ENCODE results near the gene PLCL2. TPM values are rescaled to one million over a fixed set of nuclear protein-coding genes. Genes with fewer than 3 reads are reported as not detected.

The PLCL2 gene
- total and polyA plus RNA-seq, 2 donors (not counting 1 experiment from before 2014, with no cell fraction given) = 4.0 to 11.9 TPM

GRCh38 chr3:17116007-17116600 is 231.3 kb downstream of the PLCL2 start:
- H3K79me2 ChIP-seq (ENCODE audit: control insufficient read depth, insufficient read depth, low read length) = no peaks in the 10 kb centered on the region
- H3K4me1 ChIP-seq (ENCODE audit: control insufficient read depth, extremely low read depth, insufficient read depth, low read length) = no peaks in the 10 kb centered on the region
- H3K36me3 ChIP-seq (ENCODE audit: control insufficient read depth, insufficient read depth, low read length) = no peaks in the 10 kb centered on the region
- DNase-seq (ENCODE audit: low read depth in 2 of 2) = no peak
- no peak overlapping the region for H3K27ac ChIP-seq (ENCODE audit: insufficient read depth, low read length)
- no peak overlapping the region for H3K9ac ChIP-seq (ENCODE audit: insufficient read depth, low read length)
- no peaks in the 10 kb centered on the region for H4K20me1 ChIP-seq (ENCODE audit: control insufficient read depth, extremely low read depth, insufficient read depth, low read length)
- no peaks in the 10 kb centered on the region for H3K9me3 ChIP-seq (ENCODE audit: control insufficient read depth, insufficient read depth, low read depth, low read length)
- no peak overlapping the region for H3K4me2 ChIP-seq (ENCODE audit: extremely low read depth, insufficient read depth, low read length)
- H2AFZ ChIP-seq (ENCODE audit: low read length) = no peak overlapping the region
- no peak overlapping the region for H3K4me3 ChIP-seq (replicated peaks in 1 of 4; ENCODE audit: control extremely low read depth in 1 of 4, insufficient read depth in 1 of 4, low read depth in 3 of 4, low read length in 4 of 4)
- no peak for TF ChIP-seq EZH2 (IDR thresholded peaks at IDR 0.05; ENCODE audit: low read length, missing control alignments)
- TF ChIP-seq, protein P1, sequence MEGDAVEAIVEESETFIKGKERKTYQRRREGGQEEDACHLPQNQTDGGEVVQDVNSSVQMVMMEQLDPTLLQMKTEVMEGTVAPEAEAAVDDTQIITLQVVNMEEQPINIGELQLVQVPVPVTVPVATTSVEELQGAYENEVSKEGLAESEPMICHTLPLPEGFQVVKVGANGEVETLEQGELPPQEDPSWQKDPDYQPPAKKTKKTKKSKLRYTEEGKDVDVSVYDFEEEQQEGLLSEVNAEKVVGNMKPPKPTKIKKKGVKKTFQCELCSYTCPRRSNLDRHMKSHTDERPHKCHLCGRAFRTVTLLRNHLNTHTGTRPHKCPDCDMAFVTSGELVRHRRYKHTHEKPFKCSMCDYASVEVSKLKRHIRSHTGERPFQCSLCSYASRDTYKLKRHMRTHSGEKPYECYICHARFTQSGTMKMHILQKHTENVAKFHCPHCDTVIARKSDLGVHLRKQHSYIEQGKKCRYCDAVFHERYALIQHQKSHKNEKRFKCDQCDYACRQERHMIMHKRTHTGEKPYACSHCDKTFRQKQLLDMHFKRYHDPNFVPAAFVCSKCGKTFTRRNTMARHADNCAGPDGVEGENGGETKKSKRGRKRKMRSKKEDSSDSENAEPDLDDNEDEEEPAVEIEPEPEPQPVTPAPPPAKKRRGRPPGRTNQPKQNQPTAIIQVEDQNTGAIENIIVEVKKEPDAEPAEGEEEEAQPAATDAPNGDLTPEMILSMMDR (conservative IDR thresholded peaks at IDR 0.05 in 1 of 2, IDR thresholded peaks at IDR 0.05 in 1 of 2; ENCODE audit: low read depth in 1 of 2, low read length in 2 of 2) = no peak
- H3K27me3 ChIP-seq (ENCODE audit: control insufficient read depth, insufficient read depth, low read length) = no peaks in the 10 kb centered on the region

GRCh38 chr3:17118771-17119170 is 234.0 kb downstream of the PLCL2 start:
- Histone ChIP-seq H3K4me1 (ENCODE audit: control insufficient read depth, extremely low read depth, insufficient read depth, low read length) (no peaks in the 10 kb centered on the region), H3K27ac (ENCODE audit: insufficient read depth, low read length) (no peak overlapping the region), H2AFZ (ENCODE audit: low read length) (no peak overlapping the region), H3K27me3 (ENCODE audit: control insufficient read depth, insufficient read depth, low read length) (no peaks in the 10 kb centered on the region), H3K4me2 (ENCODE audit: extremely low read depth, insufficient read depth, low read length) (no peak overlapping the region), H3K79me2 (ENCODE audit: control insufficient read depth, insufficient read depth, low read length) (no peaks in the 10 kb centered on the region), H4K20me1 (ENCODE audit: control insufficient read depth, extremely low read depth, insufficient read depth, low read length) (no peaks in the 10 kb centered on the region), H3K4me3 (replicated peaks in 1 of 4; ENCODE audit: control extremely low read depth in 1 of 4, insufficient read depth in 1 of 4, low read depth in 3 of 4, low read length in 4 of 4) (no peak overlapping the region), H3K36me3 (ENCODE audit: control insufficient read depth, insufficient read depth, low read length) (no peaks in the 10 kb centered on the region), H3K9me3 (ENCODE audit: control insufficient read depth, insufficient read depth, low read depth, low read length) (no peaks in the 10 kb centered on the region), H3K9ac (ENCODE audit: insufficient read depth, low read length) (no peak overlapping the region)
- no peak for TF ChIP-seq EZH2 (IDR thresholded peaks at IDR 0.05; ENCODE audit: low read length, missing control alignments)
- TF ChIP-seq, protein P1 (conservative IDR thresholded peaks at IDR 0.05 in 1 of 2, IDR thresholded peaks at IDR 0.05 in 1 of 2; ENCODE audit: low read depth in 1 of 2, low read length in 2 of 2) = no peak
- DNase-seq (ENCODE audit: low read depth in 2 of 2) = no peak

DNA sequence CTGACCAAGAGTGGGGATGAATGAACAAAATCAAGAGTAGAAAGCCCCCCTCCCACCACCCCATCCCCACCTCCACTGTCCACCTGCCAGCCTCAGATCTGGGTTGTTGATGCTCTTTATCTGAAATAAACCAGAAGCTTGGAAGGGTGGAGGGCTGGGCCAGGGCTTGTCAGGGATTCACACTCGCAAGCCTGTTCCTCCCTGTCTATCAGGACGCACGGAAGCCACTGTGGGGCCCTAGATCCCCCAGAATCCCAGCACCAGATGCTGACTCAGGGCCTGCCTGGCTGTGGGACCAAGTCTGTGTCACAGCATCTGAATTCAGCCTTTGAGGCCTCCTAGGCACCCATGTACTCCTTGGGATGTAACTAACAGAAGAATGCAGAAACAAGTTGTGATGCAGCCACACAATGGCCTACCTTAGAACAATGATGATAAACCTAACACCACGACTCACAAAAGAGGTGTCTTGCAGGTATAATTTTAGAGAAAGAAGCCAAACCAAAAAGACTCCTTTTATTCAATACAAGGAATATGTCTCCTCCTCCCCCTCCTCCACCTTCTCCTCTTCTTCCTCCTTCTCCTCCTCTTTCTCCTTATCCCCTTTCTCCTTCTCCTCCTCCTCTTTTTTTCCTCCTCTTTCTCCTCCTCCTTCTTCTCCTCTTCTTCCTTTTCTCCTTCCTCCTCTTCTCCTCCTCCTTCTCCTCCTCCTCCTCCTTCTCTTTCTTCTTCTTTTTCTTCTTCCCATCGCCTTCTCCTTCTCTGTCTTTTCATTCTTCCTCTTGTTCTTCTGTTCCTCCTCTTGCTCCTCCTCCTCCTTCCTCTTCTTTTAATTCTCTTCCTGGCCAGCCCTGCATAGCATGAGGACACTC is 234.7 kb downstream of the PLCL2 start:
- Histone ChIP-seq H3K79me2 (ENCODE audit: control insufficient read depth, insufficient read depth, low read length) (no peaks in the 10 kb centered on the region), H3K4me3 (replicated peaks in 1 of 4; ENCODE audit: control extremely low read depth in 1 of 4, insufficient read depth in 1 of 4, low read depth in 3 of 4, low read length in 4 of 4) (no peak overlapping the region), H2AFZ (ENCODE audit: low read length) (no peak overlapping the region), H4K20me1 (ENCODE audit: control insufficient read depth, extremely low read depth, insufficient read depth, low read length) (no peaks in the 10 kb centered on the region), H3K9ac (ENCODE audit: insufficient read depth, low read length) (no peak overlapping the region), H3K4me1 (ENCODE audit: control insufficient read depth, extremely low read depth, insufficient read depth, low read length) (no peaks in the 10 kb centered on the region), H3K36me3 (ENCODE audit: control insufficient read depth, insufficient read depth, low read length) (no peaks in the 10 kb centered on the region), H3K27me3 (ENCODE audit: control insufficient read depth, insufficient read depth, low read length) (no peaks in the 10 kb centered on the region), H3K4me2 (ENCODE audit: extremely low read depth, insufficient read depth, low read length) (no peak overlapping the region), H3K27ac (ENCODE audit: insufficient read depth, low read length) (no peak overlapping the region), H3K9me3 (ENCODE audit: control insufficient read depth, insufficient read depth, low read depth, low read length) (no peaks in the 10 kb centered on the region)
- no peak for TF ChIP-seq EZH2 (IDR thresholded peaks at IDR 0.05; ENCODE audit: low read length, missing control alignments)
- TF ChIP-seq, protein P1 (conservative IDR thresholded peaks at IDR 0.05 in 1 of 2, IDR thresholded peaks at IDR 0.05 in 1 of 2; ENCODE audit: low read depth in 1 of 2, low read length in 2 of 2) = no peak
- DNase-seq (ENCODE audit: low read depth in 2 of 2) = no peak
